Testis (tissue), 2 donors: ENCODE results near the gene VWA8.

ENCODE experiments used
- POLR2A ChIP-seq: fragments of 450-650 bp; IDR thresholded peaks from one replicate; pipeline ENCODE4 v1.6.1; 2017; ENCODE audit warnings: antibody characterized with exemption, mild to moderate bottlenecking, moderate library complexity
- TF ChIP-seq, protein P1 (sequence below), 3 experiments: fragments of 450-650 bp in 2 of 3; fragments of 200-600 bp in 1 of 3; sonication (generic) in 1 of 3; IDR thresholded peaks; one replicate each; pipeline ENCODE4 v1.5.1; 2016 to 2019; ENCODE audit warnings: antibody characterized with exemption in 3 of 3, mild to moderate bottlenecking in 2 of 3, moderate library complexity in 1 of 3

DNA sequence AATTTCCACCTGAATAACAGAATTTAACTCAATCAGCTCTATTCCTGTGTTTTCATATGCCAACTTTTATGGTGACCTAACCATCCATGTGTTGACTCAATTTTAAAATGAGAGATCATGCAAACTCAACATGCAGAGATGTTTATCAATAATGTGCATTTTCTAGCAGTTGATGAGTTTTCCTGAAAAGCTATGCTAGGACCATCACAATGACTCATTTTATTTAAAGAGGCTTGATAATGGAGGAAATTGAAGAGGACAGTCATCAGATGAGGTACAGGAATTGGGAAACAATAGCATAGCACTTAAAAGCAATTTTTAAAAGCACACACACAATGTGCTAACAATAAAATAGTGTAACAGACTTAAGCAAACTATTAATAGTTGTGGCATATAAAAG lies 127.1 kb downstream of the VWA8 start:
- TF ChIP-seq, protein P1, sequence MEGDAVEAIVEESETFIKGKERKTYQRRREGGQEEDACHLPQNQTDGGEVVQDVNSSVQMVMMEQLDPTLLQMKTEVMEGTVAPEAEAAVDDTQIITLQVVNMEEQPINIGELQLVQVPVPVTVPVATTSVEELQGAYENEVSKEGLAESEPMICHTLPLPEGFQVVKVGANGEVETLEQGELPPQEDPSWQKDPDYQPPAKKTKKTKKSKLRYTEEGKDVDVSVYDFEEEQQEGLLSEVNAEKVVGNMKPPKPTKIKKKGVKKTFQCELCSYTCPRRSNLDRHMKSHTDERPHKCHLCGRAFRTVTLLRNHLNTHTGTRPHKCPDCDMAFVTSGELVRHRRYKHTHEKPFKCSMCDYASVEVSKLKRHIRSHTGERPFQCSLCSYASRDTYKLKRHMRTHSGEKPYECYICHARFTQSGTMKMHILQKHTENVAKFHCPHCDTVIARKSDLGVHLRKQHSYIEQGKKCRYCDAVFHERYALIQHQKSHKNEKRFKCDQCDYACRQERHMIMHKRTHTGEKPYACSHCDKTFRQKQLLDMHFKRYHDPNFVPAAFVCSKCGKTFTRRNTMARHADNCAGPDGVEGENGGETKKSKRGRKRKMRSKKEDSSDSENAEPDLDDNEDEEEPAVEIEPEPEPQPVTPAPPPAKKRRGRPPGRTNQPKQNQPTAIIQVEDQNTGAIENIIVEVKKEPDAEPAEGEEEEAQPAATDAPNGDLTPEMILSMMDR (IDR thresholded peaks at IDR 0.05) = no peak
- TF ChIP-seq POLR2A = no peak
